ENCODE data around the gene STXBP5.
"Not testable (repeated sequence)": the region's sequence is repeated elsewhere in the genome, so short reads cannot be mapped to it uniquely, and the experiment has no call there.

Gene STXBP5

DNA sequence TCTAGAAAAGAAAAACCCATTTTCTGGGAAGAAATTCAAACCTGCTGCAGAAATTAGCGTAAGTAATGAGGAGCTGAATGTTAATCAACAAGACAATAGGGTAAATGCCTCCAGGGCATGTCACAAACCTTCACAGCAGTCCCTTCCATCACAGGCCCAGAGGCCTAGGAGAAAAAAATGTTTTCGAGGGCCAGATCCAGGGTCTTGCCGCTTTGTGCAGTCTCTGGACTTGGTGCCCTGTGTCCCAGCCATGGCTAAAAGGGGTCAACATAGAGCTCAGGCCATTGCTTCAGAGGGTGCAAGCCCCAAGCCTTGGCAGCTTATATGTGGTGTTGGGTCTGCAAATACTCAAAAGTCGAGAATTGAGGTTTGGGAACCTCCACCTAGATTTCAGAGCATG, 99.8 kb downstream of the STXBP5 start:
- no peak for DNase-seq

DNA sequence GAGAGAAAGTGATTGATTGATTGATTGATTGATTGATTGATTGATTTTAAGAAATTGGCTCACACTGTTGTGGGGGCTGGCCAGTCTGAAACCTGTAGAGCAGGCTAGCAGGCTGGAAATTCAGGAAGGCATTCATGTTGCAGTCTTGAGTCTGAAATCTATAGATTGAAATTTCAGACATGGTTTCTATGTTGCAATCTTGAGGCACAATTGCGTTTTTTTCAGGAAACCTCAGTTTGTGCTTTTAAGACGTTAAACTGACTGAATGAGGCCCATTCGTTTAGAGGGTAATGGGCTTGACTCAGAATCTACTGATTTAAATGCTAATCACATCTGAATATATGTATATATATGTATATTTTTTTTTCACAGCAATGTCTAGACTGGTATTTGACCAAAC, 106.3 kb downstream of the STXBP5 start:
- DNase-seq: no peak

DNA sequence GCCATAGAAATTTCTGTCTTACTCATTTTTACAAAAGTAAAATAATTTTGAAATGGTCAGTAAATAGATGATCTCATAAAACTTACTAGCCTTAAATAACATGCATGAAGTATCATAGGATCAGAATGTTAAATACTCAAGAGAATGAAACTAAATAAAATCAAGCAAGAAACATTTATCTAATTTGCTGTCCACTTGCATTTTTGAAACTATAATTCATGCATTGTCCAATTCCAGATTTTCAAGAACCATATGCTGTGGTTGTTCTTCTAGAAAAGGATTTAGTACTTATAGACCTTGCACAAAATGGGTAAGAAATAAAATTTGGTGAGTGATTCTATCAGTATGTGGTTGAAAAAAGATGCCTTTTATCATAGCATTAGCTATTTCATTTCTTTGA, 107.0 kb downstream of the STXBP5 start:
- no peak for DNase-seq

DNA sequence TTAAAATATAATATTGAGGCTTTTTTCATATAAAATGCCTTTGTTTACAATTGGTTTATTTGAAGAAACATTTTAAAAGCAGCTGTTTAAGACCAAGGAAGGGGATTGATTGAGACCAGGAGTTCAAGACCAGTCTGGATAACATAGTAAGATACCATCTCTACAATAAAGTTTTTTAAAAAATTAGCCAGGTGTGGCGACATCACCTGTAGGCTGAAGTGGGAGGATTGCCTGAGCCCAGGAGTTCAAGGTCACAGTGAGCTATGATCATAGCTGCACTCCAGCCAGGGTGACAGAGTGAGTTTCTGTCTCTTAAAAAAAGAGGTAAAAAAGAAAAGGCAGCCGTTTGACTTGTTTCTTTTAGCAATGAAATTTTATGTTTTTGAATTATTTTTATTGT, 117.0 kb downstream of the STXBP5 start:
- DNase-seq: no peak

DNA sequence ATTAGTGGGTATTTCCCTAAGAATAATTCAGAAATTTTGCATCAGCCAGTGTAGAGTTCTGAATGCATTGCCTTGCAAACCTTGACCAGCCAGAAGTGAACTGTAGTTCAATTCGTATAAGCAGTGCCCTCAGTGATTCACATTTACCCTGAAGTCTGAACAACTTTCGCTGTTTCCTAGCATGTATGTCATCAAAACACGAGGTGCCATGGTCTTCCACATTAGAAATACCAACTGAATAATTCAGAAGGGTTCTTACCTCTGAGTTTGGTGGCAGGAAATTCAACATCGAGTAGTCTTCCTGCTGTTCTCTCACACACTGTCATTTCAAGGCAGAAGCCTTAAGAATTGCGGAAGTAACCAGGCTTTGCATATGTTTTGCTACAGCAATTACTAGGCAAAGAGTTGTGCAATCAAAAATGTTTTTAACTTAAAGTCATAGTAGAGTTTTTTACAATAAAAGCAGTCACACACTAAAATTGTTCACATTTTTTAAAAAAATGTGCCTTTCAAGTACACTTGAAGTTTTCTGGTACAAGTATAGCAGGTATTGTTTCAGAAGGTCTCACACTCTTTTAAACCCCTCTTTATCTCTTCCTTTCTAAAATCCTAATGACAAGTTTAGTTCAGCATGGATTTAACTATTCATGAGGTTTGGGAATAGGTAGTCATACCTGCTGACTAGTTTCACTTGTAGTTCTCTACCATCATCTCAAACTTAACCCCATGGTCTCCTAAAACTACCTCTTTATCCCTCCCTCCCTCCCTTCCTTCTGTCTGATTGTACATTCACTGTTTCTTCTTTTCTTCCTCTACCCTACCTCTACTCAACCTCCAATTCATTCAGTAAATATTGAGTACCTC, 118.3 kb downstream of the STXBP5 start:
- no peak for DNase-seq

DNA sequence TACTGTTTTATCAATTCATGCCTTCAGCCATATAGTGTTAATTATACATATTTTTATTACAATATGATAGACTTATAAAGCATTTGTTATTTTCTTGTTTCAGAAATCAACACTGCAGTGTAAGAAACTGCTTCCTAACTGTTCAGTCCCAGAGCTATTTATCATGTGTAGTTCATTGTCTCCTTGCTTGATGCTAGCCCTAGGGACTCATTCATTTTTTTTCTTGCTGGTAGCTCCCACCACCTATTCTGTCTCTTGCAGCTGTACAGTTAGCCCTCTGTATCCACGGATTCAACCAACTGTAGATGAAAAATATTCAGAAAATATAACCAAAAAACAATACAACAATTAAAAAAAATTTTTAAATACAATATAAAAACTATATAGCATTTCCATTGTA, 121.3 kb downstream of the STXBP5 start:
- DNase-seq: no peak

DNA sequence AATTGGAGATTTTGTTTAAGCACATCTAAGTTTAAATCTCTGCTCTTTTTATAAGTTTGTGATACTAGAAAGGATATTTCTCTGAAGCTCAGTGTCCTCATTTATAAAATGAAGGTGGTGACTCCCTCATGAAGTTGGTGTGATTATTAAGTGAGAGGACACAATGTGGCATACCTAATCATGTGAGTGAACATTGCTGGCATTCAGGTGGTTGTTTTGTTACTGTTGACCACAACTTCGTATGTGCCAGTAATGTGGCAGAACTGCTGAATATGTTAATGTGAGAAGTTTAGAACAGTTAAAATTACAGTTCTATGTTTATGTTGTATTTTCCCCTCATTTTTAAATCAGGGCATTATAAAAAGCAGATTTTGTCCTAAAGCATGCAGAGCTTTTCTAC, 127.2 kb downstream of the STXBP5 start:
- DNase-seq: no peak

DNA sequence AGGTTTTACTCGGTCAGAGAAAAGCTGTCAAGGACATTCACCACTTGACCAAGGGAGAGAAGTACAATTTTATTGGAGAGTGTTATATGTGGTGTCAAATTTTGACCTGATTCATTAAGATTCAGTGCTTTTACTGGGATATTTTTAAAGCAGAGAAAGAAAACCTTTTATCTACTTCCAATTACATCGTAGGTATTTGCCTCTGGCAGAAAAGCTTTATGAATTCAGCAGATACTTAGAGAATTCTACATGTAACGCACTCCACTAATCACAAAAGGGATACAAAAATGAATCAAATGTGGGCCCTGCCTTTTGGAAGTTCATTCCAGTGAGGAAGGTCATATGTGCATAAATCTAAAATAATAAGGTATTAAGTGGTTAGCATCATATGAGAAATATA, 133.7 kb downstream of the STXBP5 start:
- no peak for DNase-seq

DNA sequence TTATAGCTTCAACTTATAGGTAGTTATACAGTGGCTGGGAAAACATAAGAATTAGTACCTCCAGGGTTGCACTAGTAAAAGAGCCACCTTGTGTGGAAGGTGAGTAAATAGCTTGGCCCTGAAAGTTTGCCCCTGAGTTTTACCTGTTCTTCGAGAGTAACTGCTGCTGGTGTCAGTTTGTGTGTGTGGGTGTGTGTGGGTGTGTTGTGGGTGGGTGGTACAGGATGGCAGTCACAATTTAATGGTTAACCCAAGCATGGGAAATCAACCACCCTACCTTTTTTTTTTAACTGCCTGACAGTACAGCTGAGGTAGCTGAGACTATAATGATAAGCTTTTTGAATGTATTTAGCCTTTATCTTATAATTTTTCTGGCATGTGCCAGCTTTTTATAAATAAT, 137.3 kb downstream of the STXBP5 start:
- DNase-seq: no peak

DNA sequence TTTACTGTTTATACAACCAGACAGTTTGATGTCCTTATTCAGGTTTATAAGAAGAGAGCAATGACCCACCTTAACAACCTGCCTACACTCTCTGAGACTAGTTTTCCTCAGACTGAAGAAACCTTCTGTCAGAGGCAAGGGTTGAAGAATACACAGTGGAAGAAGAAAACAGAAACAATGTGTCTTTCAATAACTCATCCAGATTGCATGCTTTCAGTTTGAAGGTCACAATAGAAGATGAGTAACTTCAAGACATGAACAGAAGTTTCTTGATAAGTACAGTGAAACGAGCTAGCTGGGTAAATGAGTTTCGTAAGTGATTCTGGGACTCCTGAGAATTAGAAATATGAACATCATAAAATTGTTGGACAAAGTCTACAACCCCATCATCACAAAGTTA, 141.7 kb downstream of the STXBP5 start:
- DNase-seq: no peak

DNA sequence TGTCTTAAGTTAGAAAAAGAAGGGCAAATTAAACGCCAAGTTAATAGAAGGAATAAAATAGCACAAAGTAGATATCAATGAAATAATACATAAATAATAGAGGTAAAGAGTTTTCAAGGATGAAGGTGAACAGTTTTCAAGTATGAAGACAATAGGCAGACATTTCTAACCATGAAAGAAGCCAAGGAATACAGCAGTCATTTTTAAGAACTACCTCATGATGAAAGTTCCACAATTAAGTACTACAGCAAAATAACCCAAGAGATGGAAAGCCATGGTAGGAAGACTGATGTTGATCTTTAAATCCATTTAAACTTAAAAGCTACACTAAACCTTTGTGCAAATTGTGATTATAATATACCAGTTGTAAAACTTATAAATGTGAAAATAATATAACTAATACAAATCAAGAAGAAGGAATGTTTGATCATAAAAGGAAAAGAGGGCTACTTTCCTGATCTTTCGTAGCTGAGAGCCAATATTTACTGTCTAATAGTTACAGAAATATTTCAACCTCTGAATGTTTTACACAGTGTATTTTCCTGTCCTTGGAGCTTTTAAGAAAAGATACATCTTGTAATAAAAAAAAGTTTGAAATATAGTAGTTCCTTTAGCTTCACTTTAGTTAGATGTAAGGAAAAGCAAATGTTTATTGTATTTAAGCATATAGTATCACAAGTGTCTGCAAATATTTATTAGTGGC, 143.1 kb downstream of the STXBP5 start:
- no peak for DNase-seq

DNA sequence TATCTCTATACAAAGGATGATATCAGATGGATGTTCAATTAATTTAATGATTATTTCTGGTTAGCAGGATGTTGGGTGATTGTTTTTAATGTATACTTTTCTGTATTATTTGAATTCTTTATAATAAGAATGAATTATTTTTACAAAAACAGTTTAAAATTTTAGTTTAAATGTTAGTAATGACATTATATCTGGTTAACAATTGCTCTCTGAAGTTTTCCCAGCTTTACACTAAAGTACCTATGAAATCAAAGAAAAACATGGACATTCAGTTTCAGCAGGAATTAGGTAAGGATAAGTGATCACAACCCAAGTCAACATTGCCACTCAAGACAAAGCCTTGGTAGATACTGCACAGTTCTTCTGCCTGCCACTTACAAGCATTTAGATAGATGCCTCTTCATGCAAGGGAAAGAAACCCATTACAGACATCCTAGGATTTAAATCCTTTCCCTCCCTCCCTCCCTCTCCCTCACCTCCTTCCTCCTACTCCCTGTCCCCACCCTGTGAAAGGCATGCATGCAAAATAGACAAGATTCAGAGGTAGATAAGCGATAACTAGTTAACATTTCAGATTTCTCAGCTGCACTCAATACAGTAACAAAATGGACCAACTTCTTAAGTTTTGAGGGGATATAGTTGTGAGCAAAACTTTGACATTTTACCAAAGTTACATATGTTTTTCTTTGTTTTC, 143.8 kb downstream of the STXBP5 start:
- no peak for DNase-seq

DNA sequence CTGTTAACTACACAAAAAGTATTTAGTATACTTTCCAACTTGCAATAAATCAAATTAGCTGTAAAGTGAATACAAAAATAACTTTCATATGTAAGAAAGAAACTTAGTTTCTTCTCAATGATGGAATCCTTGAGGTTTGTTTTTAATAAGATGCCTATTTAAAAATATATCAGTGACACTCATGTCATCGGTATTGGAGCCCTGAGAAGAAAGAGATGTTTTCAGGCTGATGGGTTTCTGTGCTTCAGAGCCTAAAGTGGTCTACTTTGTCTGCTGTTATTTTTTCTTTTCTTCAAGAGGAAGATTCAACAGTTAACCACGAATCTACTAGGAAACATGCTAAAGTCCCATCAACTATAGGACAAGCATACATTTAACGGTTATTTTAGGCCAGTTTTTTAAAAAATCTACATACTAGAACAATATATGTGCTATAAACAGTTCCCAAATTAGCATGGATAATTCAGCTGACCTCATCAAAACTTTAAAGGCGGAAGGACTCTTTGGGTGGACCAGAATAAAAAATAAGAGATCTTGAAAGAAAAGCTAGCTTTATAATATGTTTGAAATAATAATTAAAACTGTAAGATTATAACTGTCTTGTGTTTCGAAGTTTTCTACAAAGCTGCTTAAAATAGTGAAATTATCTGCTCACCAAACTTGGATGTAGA, 157.2 kb downstream of the STXBP5 start:
- DNase-seq: no peak

DNA sequence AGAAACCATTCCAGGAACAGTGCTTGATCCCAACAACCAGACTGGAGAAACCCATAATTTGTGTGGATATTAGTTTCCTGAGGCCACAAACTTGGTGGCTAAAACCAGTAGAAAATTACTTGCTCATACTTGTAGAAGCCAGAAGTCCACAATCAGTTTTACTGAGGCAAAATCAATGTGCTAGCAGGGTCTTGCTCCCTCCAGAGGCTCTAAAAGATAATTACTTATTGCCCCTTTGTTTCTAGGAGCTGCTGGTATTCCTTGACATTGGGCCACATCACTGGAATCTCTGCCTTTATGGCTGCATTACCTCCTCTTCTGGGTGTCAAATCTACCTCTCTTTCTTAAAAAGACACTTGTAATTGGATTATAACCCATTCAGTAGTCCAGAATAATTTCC, 162.1 kb downstream of the STXBP5 start:
- DNase-seq: no peak

DNA sequence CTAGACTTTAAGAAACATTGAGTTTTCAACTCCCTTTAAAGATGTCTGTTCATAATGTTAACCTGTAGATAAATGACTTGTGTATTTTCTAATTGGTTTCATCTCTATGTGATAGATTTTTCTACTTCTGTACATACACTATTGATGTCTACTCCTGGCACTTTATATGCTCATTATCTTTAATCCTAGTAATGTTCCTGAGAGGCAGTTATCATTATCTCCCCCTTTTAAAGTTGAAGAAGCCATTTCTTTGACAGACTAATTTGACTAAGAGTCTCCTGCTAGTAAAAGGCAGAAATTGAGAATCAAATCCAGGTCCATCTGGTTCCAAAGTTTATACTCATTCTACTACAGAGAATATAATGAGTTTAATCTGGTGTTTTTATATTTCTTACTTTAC, 167.1 kb downstream of the STXBP5 start:
- no peak for DNase-seq

DNA sequence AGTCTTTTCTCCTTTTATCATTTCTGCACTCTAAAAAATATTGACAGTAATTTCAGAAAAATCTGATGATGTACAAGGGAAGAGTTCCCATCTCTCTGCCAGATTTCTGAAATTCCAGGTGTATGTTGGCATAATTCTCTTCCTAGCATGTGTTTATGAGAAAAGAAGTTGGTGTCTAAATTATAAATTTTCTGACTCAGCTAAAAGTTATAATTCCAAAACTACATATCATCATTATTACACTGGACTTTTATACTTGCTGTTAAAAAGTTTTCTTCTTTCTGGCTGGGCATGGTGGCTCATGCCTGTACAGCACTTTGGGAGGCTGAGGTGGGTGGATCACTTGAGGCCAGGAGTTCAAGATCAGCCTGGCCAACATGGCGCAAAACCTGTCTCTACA, 168.6 kb downstream of the STXBP5 start:
- no peak for DNase-seq

DNA sequence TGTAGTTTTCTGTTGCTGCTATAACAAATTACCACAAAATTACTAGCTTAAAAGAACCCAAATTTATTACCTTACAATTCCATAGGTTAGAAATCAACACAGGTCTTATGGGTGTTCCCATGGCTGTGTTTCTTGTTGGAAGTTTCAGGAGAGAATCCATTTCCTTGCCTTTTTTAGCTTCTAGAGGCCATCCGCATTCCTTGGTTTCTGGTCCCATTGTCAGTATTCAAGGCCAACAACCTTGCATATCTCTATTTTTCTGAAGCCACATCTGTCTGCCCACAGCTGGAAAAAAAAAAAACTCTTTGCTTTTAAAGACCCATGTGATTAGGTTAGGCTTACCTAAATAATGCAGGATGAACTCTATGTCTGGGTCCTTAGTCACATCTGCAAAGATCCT, 174.6 kb downstream of the STXBP5 start:
- DNase-seq: no peak

DNA sequence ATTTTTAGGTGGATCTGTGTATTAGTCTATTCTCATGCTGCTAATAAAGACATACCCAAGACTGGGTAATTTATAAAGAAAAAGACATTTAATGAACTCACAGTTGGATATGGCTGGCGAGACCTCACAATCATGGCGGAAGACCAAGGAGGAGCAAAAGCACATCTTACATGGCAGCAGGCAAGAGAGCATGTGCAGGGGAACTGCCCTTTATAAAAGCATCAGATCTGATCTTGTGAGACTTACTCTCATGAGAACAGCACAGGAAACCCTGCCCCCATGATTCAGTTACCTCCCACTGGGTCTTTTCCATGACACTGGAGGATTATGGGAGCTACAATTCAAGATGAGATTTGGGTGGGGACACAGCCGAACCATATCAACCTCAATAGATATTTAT, 176.6 kb downstream of the STXBP5 start:
- DNase-seq: not testable (repeated sequence)

DNA sequence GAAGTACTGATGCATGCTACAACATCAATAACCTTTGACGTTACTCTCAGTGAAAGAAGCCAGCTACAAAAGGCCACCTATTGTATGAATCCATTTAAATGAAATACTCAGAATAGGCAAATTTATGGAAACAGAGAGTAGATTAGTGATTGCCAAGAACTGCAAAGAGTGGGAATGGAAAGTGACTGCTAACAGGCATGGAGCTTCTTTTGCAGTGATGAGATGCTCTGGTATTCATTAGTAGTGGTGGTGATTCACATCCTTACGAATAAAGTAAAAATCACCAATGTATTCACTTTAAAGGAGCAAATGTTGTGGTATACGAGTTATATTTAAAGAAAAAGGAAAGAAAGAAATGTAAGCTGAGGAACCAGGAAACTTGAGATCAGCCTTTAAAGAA, 177.5 kb downstream of the STXBP5 start:
- DNase-seq: no peak

DNA sequence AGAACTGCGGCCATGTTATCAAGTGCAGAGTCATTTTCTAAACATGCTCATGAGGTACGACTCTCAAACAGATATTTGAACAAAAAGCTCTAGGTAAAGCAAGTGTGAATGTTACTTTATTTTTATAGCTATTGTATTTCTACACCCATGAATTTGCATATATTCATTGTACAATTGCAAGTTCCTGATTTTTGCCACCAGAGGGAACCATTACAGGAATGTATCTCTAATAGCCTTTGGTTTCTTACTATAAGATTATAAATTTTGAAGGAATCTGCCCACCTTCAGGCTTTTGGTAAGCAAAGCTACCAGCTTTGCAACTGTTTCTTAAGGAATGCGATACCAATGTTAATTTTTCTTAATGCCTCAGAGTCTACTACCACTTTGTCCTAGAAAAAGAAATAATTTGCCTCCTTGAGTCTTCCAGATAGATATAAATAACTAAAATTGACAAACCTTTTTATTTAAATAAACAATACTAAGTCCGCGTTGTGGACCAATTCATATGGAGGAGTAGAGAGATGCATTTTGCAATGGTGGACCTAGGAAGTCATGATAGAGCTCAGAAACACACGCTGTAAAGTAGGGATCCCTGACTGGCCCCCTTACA, 178.8 kb downstream of the STXBP5 start:
- DNase-seq: peak in 1 of 2 donors; percentile 8

DNA sequence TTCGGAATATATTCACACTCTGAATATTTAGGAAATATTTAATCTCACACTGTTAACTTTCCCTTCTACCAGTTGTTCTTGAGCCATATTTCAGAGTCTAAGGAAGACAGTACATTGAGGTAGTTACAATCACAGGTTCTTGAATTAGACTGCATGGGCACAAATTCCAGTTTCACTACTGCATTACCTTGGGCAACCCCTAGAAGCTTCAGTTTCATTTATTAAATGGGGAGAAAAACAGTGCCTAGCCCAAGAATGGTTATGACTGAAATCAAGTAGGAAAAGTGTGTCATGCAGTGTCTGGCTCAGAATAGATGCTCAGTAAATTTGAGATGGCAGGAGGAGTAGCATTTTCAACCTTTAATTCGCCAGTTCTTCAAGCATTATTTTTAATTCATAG, 179.8 kb downstream of the STXBP5 start:
- no peak for DNase-seq

DNA sequence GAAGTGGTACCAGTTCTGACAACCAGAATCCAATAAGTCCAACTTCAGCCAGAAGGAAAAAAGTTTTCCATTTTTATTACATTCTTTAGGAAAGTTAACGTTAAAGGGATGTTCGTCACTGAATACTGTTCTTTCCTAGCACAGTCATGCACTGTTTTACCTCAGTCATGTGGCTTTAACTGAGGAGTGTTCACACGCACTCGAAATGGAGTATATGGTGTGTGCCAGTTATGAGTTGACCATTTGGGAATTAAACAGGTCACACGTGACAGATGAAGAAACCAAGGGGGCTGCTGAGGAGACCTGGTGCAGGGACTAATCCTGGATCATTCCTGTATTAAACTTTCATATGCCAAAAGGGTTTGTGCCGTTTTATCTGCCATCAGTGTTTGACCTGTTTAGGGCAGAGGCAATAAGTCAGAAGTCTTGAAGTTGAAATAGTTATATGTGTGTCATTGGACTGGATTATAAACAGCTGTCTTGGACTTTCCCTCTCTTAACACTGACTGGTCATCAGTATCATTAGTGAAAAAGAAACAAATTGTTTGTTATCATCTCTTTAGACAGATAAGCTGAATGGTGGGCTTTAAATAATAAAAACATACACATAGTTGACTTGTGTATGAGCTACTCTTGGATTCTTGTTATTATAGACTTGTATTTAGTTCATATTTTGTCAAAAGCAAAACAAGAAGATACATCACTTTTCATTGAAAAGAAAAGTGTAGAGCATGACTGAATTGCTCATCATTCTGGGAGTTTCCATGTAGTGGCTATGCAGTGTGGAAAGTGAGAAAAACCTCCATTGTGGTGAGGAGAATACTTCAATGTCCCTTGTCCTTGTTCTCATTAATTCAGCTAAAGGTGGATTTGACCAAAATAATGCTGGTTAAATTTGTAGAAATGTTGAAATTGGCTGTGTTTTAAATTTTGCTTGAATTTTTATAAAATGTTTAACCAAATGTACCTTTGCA, 180.8 kb downstream of the STXBP5 start:
- DNase-seq: no peak
